ENCODE data around the gene HIRIP3.
A peak's percentile ranks its signal among the peaks of the same experiment; 100 is the strongest.
"Not testable (repeated sequence)": the region's sequence is repeated elsewhere in the genome, so short reads cannot be mapped to it uniquely, and the experiment has no call there.

Gene HIRIP3

GRCh38 chr16:29995324-29995910 is at the start of gene HIRIP3:
Gene HIRIP3 (minus strand): TSS chr16:29995617. CDS start chr16:29995605, 12 bp downstream.
- DNase-seq (ENCODE audit: low read depth in 2 of 2, low spot score in 1 of 2), result peak; percentile 61 to 75

- no peak for DNase-seq (ENCODE audit: low read depth in 2 of 2, low spot score in 1 of 2)
Measured at GRCh38 chr16:30041841-30042240, 46.4 kb upstream of the HIRIP3 start.

- not testable (repeated sequence) for DNase-seq (ENCODE audit: low read depth in 2 of 2, low spot score in 1 of 2)
Measured at GRCh38 chr16:30040690-30041089, 45.3 kb upstream of the HIRIP3 start.

- DNase-seq (ENCODE audit: low read depth in 2 of 2, low spot score in 1 of 2), result no peak
Measured at GRCh38 chr16:30040221-30040620, 44.8 kb upstream of the HIRIP3 start.

GRCh38 chr16:30033270-30033669 is 37.9 kb upstream of the HIRIP3 start:
- no peak for DNase-seq (ENCODE audit: low read depth in 2 of 2, low spot score in 1 of 2)

GRCh38 chr16:30032083-30032819 is 36.8 kb upstream of the HIRIP3 start:
- peak in 1 of 2 donors; percentile 28 for DNase-seq (ENCODE audit: low read depth in 2 of 2, low spot score in 1 of 2)

GRCh38 chr16:30031477-30031918 is 36.1 kb upstream of the HIRIP3 start:
- no peak for DNase-seq (ENCODE audit: low read depth in 2 of 2, low spot score in 1 of 2)

- DNase-seq (ENCODE audit: low read depth in 2 of 2, low spot score in 1 of 2), result no peak
Measured at GRCh38 chr16:30030841-30031413, 35.5 kb upstream of the HIRIP3 start, which contains the start of gene TLCD3B. Gene TLCD3B (minus strand): TSS chr16:30031271. CDS start chr16:30030527, 744 bp downstream.

- DNase-seq (ENCODE audit: low read depth in 2 of 2, low spot score in 1 of 2), result no peak
Measured at GRCh38 chr16:30030011-30030685, 34.7 kb upstream of the HIRIP3 start.

GRCh38 chr16:30028438-30029076 is 33.1 kb upstream of the HIRIP3 start:
- DNase-seq (ENCODE audit: low read depth in 2 of 2, low spot score in 1 of 2), result no peak

- no peak for DNase-seq (ENCODE audit: low read depth in 2 of 2, low spot score in 1 of 2)
Measured at GRCh38 chr16:30027588-30028437, 32.4 kb upstream of the HIRIP3 start.

- DNase-seq (ENCODE audit: low read depth in 2 of 2, low spot score in 1 of 2), result no peak
Measured at GRCh38 chr16:30026449-30026848, 31.0 kb upstream of the HIRIP3 start.

GRCh38 chr16:30025574-30025973 is 30.2 kb upstream of the HIRIP3 start:
- DNase-seq (ENCODE audit: low read depth in 2 of 2, low spot score in 1 of 2), result no peak

GRCh38 chr16:30025156-30025555 is 29.7 kb upstream of the HIRIP3 start:
- DNase-seq (ENCODE audit: low read depth in 2 of 2, low spot score in 1 of 2), result no peak

GRCh38 chr16:30024451-30024850 is 29.0 kb upstream of the HIRIP3 start:
- no peak for DNase-seq (ENCODE audit: low read depth in 2 of 2, low spot score in 1 of 2)

- DNase-seq (ENCODE audit: low read depth in 2 of 2, low spot score in 1 of 2), result no peak
Measured at GRCh38 chr16:30023586-30023985, 28.2 kb upstream of the HIRIP3 start.

GRCh38 chr16:30022887-30023286 is 27.5 kb upstream of the HIRIP3 start, which contains the start of gene C16orf92:
Gene C16orf92 (plus strand): TSS chr16:30023198. CDS start chr16:30023341, 143 bp downstream.
- no peak for DNase-seq (ENCODE audit: low read depth in 2 of 2, low spot score in 1 of 2)

GRCh38 chr16:30018731-30019158 is 23.3 kb upstream of the HIRIP3 start:
- DNase-seq (ENCODE audit: low read depth in 2 of 2, low spot score in 1 of 2), result no peak

GRCh38 chr16:30017937-30018336 is 22.5 kb upstream of the HIRIP3 start:
- DNase-seq (ENCODE audit: low read depth in 2 of 2, low spot score in 1 of 2), result not testable (repeated sequence)

GRCh38 chr16:30017277-30017656 is 21.9 kb upstream of the HIRIP3 start:
- DNase-seq (ENCODE audit: low read depth in 2 of 2, low spot score in 1 of 2), result no peak

Data from stimulated activated CD8-positive, alpha-beta memory T cell treated with anti-CD3 and anti-CD28 coated beads, Interleukin-4, amount 100 ng/mL, for 1 hour (primary cell).